H9 (cell line): ENCODE results near the gene DNASE1. TPM values are rescaled to one million over a fixed set of nuclear protein-coding genes. Genes with fewer than 3 reads are reported as not detected.

Source experiments
- DNase-seq: peaks from one replicate; pipeline ENCODE4 v3.0.0-alpha.2; 2017
- H2AFZ ChIP-seq: one replicate; pipeline ENCODE4 v1.6.1; 2013; ENCODE audit warnings: mild to moderate bottlenecking, low read length, control low read depth, moderate library complexity
- H2AK5ac ChIP-seq: 2 replicates; pipeline ENCODE4 v1.6.1; 2013; ENCODE audit warnings: low read length, control low read depth, mixed read lengths; ENCODE audit not compliant: insufficient read length
- H2BK120ac ChIP-seq: one replicate; pipeline ENCODE4 v1.6.1; 2013; ENCODE audit warnings: low read depth, mild to moderate bottlenecking, low read length, control low read depth, inconsistent platforms; ENCODE audit not compliant: poor library complexity, severe bottlenecking
- H2BK12ac ChIP-seq: 2 replicates; pipeline ENCODE4 v1.6.1; 2013; ENCODE audit warnings: low read length, control low read depth, mixed read lengths, low read depth; ENCODE audit not compliant: insufficient read length
- H2BK15ac ChIP-seq: 2 replicates; pipeline ENCODE4 v1.6.1; 2013; ENCODE audit warnings: low read depth, low read length, control low read depth
- H2BK20ac ChIP-seq: one replicate; pipeline ENCODE4 v1.6.1; 2013; ENCODE audit warnings: low read depth, mild to moderate bottlenecking, low read length, control low read depth, inconsistent platforms; ENCODE audit not compliant: poor library complexity, severe bottlenecking
- H2BK5ac ChIP-seq: 2 replicates; pipeline ENCODE4 v1.6.1; 2013; ENCODE audit warnings: low read length, control low read depth, mixed read lengths; ENCODE audit not compliant: insufficient read length
- H3K14ac ChIP-seq: 2 replicates; pipeline ENCODE4 v1.6.1; 2013; ENCODE audit warnings: low read length, control low read depth; ENCODE audit not compliant: insufficient read depth
- H3K18ac ChIP-seq: 2 replicates; pipeline ENCODE4 v1.6.1; 2013; ENCODE audit warnings: low read depth, mild to moderate bottlenecking, mixed read lengths, low read length, control low read depth; ENCODE audit not compliant: insufficient read length
- H3K23ac ChIP-seq: 2 replicates; pipeline ENCODE4 v1.6.1; 2013; ENCODE audit warnings: low read length, control low read depth, mixed read lengths, low read depth; ENCODE audit not compliant: insufficient read length
- H3K23me2 ChIP-seq: 2 replicates; pipeline ENCODE4 v1.6.1; 2013; ENCODE audit warnings: low read depth, mild to moderate bottlenecking, mixed read lengths, low read length, control low read depth; ENCODE audit not compliant: insufficient read length, poor library complexity, severe bottlenecking
- H3K27ac ChIP-seq: 2 replicates; pipeline ENCODE4 v1.5.1; 2013; ENCODE audit warnings: low read length, control low read depth, mixed read lengths, low read depth; ENCODE audit not compliant: insufficient read length
- H3K27me3 ChIP-seq: 2 replicates; pipeline ENCODE4 v1.6.1; 2013; ENCODE audit warnings: low read length, control low read depth, inconsistent platforms; ENCODE audit not compliant: insufficient read depth
- H3K4ac ChIP-seq: 2 replicates; pipeline ENCODE4 v1.6.1; 2013; ENCODE audit warnings: low read depth, mild to moderate bottlenecking, control low read depth, inconsistent platforms, low read length, moderate library complexity
- H3K4me1 ChIP-seq: 2 replicates; pipeline ENCODE4 v1.6.1; 2013; ENCODE audit warnings: low read length, control low read depth, inconsistent platforms; ENCODE audit not compliant: insufficient read depth
- H3K4me2 ChIP-seq: 2 replicates; pipeline ENCODE4 v1.6.1; 2013; ENCODE audit warnings: low read length, control low read depth, mixed read lengths; ENCODE audit not compliant: insufficient read length, insufficient read depth
- H3K56ac ChIP-seq: 2 replicates; pipeline ENCODE4 v1.6.1; 2013; ENCODE audit warnings: low read depth, mild to moderate bottlenecking, mixed read lengths, low read length, control low read depth; ENCODE audit not compliant: insufficient read length
- H3K79me1 ChIP-seq: 2 replicates; pipeline ENCODE4 v1.6.1; 2013; ENCODE audit warnings: low read depth, mild to moderate bottlenecking, moderate library complexity, low read length, control low read depth, inconsistent platforms; ENCODE audit not compliant: insufficient read depth, poor library complexity, severe bottlenecking
- H3K79me2 ChIP-seq: 2 replicates; pipeline ENCODE4 v1.6.1; 2013; ENCODE audit warnings: low read length, control low read depth, inconsistent platforms; ENCODE audit not compliant: insufficient read depth
- H3K9ac ChIP-seq: 2 replicates; pipeline ENCODE4 v1.6.1; 2013; ENCODE audit warnings: low read length, control low read depth, mixed read lengths; ENCODE audit not compliant: insufficient read length; ENCODE audit errors: extremely low read depth
- H3K9me3 ChIP-seq: one replicate; pipeline ENCODE4 v1.6.1; 2013; ENCODE audit warnings: low read depth, low read length, inconsistent platforms; ENCODE audit not compliant: control insufficient read depth
- H3T11ph ChIP-seq: one replicate; pipeline ENCODE4 v1.6.1; 2013; ENCODE audit warnings: mild to moderate bottlenecking, low read length, control low read depth, inconsistent platforms
- H4K20me1 ChIP-seq: one replicate; pipeline ENCODE4 v1.6.1; 2013; ENCODE audit not compliant: control insufficient read depth, insufficient read length, insufficient read depth
- H4K5ac ChIP-seq: 2 replicates; pipeline ENCODE4 v1.6.1; 2013; ENCODE audit warnings: low read depth, mild to moderate bottlenecking, mixed read lengths, low read length, control low read depth; ENCODE audit not compliant: insufficient read length
- H4K8ac ChIP-seq: replicated peaks from 2 replicates; pipeline ENCODE4 v1.6.1; 2013; ENCODE audit warnings: low read length, control low read depth, mixed read lengths, low read depth; ENCODE audit not compliant: insufficient read length
- H4K91ac ChIP-seq: 2 replicates; pipeline ENCODE4 v1.6.1; 2013; ENCODE audit warnings: low read depth, mild to moderate bottlenecking, moderate library complexity, mixed read lengths, low read length, control low read depth; ENCODE audit not compliant: insufficient read length
- H3K27ac Mint-ChIP-seq, 3 experiments: 2 replicates in 2 of 3; 3 replicates in 1 of 3; pipeline ENCODE4 v1.8.0; 2020 to 2021; ENCODE audit warnings: mixed read lengths in 3 of 3, mild to moderate bottlenecking in 1 of 3, moderate library complexity in 1 of 3
- H3K27me3 Mint-ChIP-seq: 2 replicates; pipeline ENCODE4 v1.8.0; 2021; ENCODE audit warnings: low read depth, mild to moderate bottlenecking, moderate library complexity, mixed read lengths
- H3K36me3 Mint-ChIP-seq, 3 experiments: 2 replicates in 2 of 3; 3 replicates in 1 of 3; pipeline ENCODE4 v1.8.0; 2020 to 2021; ENCODE audit warnings: low read depth in 3 of 3, mixed read lengths in 3 of 3; ENCODE audit not compliant: insufficient read depth in 1 of 3
- H3K4me1 Mint-ChIP-seq, 2 experiments: 2 replicates each; pipeline ENCODE4 v1.8.0; 2020; ENCODE audit warnings: mixed read lengths in 2 of 2
- H3K4me3 Mint-ChIP-seq, 2 experiments: 2 replicates in 1 of 2; 3 replicates in 1 of 2; pipeline ENCODE4 v1.8.0; 2020 to 2021; ENCODE audit warnings: mild to moderate bottlenecking in 2 of 2, mixed read lengths in 2 of 2, moderate library complexity in 1 of 2
- H3K9me3 Mint-ChIP-seq, 2 experiments: 2 replicates in 1 of 2; 3 replicates in 1 of 2; pipeline ENCODE4 v1.8.0; 2020; ENCODE audit warnings: mild to moderate bottlenecking in 2 of 2, mixed read lengths in 2 of 2, moderate library complexity in 1 of 2
- WGBS: extraction: QIAGEN DNeasy Blood & Tissue Kit; methylation state at CpG from one replicate; pipeline ENCODE4 v1.1.7; 2013; ENCODE audit warnings: missing lambda C conversion rate, low lambda C conversion rate, mixed read lengths; ENCODE audit not compliant: insufficient read length; ENCODE audit errors: extremely low coverage; 5-methylcytosine and 5-hydroxymethylcytosine counted together
- total RNA-seq: library from RNA; stranded (reverse); gene quantifications from 2 replicates; pipeline ENCODE4 v1.2.1, GENCODE V29; 2021
- TF ChIP-seq, protein P1 (sequence below): fragments of 200-600 bp; sonication (generic); conservative IDR thresholded peaks from 3 replicates; pipeline ENCODE4 v1.8.0; 2021; ENCODE audit warnings: antibody characterized with exemption, mild to moderate bottlenecking

Gene DNASE1
- total RNA-seq, 1 experiment from 2014 or later, result 10.1 TPM

GRCh38 chr16:3650631-3651265, 3.7 kb upstream of the DNASE1 start:
- Histone ChIP-seq H3K27me3 (no peaks in the 10 kb centered on the region), H4K8ac (no peak overlapping the region), H3K4me2 (no peak overlapping the region), H3K4ac (no peak overlapping the region), H3K79me2 (no peaks in the 10 kb centered on the region), H3K9ac (no peak overlapping the region), H2BK15ac (no peak overlapping the region), H2BK5ac (no peak overlapping the region), H3K23me2 (no peaks in the 10 kb centered on the region), H4K91ac (no peak overlapping the region), H4K5ac (no peak overlapping the region), H3K14ac (no peak overlapping the region), H3K23ac (no peak overlapping the region), H3K27ac (no peak overlapping the region), H3K56ac (no peak overlapping the region), H3K4me1 (peaks cover 6% of the 10 kb centered on the region), H2BK20ac (no peak overlapping the region), H2BK12ac (no peak overlapping the region), H4K20me1 (no peaks in the 10 kb centered on the region), H3K18ac (no peak overlapping the region), H2AFZ (no peak overlapping the region), H3K79me1 (no peaks in the 10 kb centered on the region), H2AK5ac (no peak overlapping the region), H3K9me3 (no peaks in the 10 kb centered on the region), H2BK120ac (no peak overlapping the region), H3T11ph (no peak overlapping the region)
- Mint-ChIP-seq H3K4me1 (peaks cover 40 to 47% of the 10 kb centered on the region in 2 experiments), H3K27me3 (no peaks in the 10 kb centered on the region), H3K36me3 (peaks cover 14 to 38% (median 24%) of the 10 kb centered on the region in 3 experiments), H3K9me3 (no peaks in the 10 kb centered on the region), H3K4me3 (no peak overlapping the region), H3K27ac (peak overlapping the region; percentile 32 to 83 (median 44); a peak in 2 of 7 replicates)
- WGBS, result no CpG with 5 or more reads among the region's 13 CpGs
- TF ChIP-seq, protein P1, sequence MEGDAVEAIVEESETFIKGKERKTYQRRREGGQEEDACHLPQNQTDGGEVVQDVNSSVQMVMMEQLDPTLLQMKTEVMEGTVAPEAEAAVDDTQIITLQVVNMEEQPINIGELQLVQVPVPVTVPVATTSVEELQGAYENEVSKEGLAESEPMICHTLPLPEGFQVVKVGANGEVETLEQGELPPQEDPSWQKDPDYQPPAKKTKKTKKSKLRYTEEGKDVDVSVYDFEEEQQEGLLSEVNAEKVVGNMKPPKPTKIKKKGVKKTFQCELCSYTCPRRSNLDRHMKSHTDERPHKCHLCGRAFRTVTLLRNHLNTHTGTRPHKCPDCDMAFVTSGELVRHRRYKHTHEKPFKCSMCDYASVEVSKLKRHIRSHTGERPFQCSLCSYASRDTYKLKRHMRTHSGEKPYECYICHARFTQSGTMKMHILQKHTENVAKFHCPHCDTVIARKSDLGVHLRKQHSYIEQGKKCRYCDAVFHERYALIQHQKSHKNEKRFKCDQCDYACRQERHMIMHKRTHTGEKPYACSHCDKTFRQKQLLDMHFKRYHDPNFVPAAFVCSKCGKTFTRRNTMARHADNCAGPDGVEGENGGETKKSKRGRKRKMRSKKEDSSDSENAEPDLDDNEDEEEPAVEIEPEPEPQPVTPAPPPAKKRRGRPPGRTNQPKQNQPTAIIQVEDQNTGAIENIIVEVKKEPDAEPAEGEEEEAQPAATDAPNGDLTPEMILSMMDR, result no peak
- no peak for DNase-seq
